CD4-positive, CD25-positive, alpha-beta regulatory T cell (primary cell): ENCODE measurements around the gene TBC1D3G. TPM values are rescaled to one million over a fixed set of nuclear protein-coding genes. Genes with fewer than 3 reads are reported as not detected.

Experiments
- polyA plus RNA-seq, 4 donors: library from polyadenylated mRNA; unstranded; fragments of 300-500 nt; fragmentation: Illumina TruSeq; gene quantifications; one replicate each; pipeline ENCODE4 v1.2.3, GENCODE V29; 2021
- total RNA-seq: library from RNA; stranded (reverse); gene quantifications from one replicate; pipeline ENCODE4 v1.2.3, GENCODE V29; 2022

Gene TBC1D3G
- total and polyA plus RNA-seq, 5 donors from 2014 or later = not detected

Other genes with a start within 250 kb of the TBC1D3G start
- gene CCL3, start 233.7 kb upstream of the TBC1D3G start, total RNA-seq = not detected
- under 1 TPM in 1 of 4 donors, not detected in 3; 0.45 TPM for gene CCL3, start 233.7 kb upstream of the TBC1D3G start, polyA plus RNA-seq
- gene CCL4, start 220.1 kb upstream of the TBC1D3G start, total RNA-seq = 0.59 TPM
- gene CCL4, start 220.1 kb upstream of the TBC1D3G start, polyA plus RNA-seq = 1 to 10 TPM in 1 of 4 donors, under 1 TPM in 1, not detected in 2; 0.49 to 1.2 TPM
- 8.5 TPM for gene TBC1D3B, start 147.2 kb upstream of the TBC1D3G start, total RNA-seq
- gene TBC1D3B, start 147.2 kb upstream of the TBC1D3G start, polyA plus RNA-seq = not detected
- not detected for gene CCL3L1, start 127.1 kb upstream of the TBC1D3G start, total RNA-seq
- not detected for gene CCL3L1, start 127.1 kb upstream of the TBC1D3G start, polyA plus RNA-seq
- gene CCL4L2, start 112.8 kb upstream of the TBC1D3G start, total RNA-seq = not detected
- gene CCL4L2, start 112.8 kb upstream of the TBC1D3G start, polyA plus RNA-seq = under 1 TPM in 1 of 4 donors, not detected in 3; 0.38 TPM
- gene TBC1D3I, start 59.3 kb upstream of the TBC1D3G start, total RNA-seq = 1.4 TPM
- not detected for gene TBC1D3I, start 59.3 kb upstream of the TBC1D3G start, polyA plus RNA-seq
- not detected for gene TBC1D3H, start 64.6 kb downstream of the TBC1D3G start, total RNA-seq
- not detected for gene TBC1D3H, start 64.6 kb downstream of the TBC1D3G start, polyA plus RNA-seq
- gene ZNHIT3, start 162.8 kb downstream of the TBC1D3G start, total RNA-seq = 51.5 TPM
- 100 to 1,000 TPM; 110 to 137 (median 114) TPM for gene ZNHIT3, start 162.8 kb downstream of the TBC1D3G start, polyA plus RNA-seq
- gene MYO19, start 211.0 kb downstream of the TBC1D3G start, total RNA-seq = 86.1 TPM
- 1 to 10 TPM; 4.8 to 8.1 (median 5.9) TPM for gene MYO19, start 211.0 kb downstream of the TBC1D3G start, polyA plus RNA-seq
- 6.2 TPM for gene PIGW, start 211.1 kb downstream of the TBC1D3G start, total RNA-seq
- 10 to 100 TPM in 1 of 4 donors, 1 to 10 TPM in 3; 4.6 to 10.6 (median 7.3) TPM for gene PIGW, start 211.1 kb downstream of the TBC1D3G start, polyA plus RNA-seq
- 144 TPM for gene GGNBP2, start 221.0 kb downstream of the TBC1D3G start, total RNA-seq
- gene GGNBP2, start 221.0 kb downstream of the TBC1D3G start, polyA plus RNA-seq = 10 to 100 TPM; 45.9 to 60.0 (median 53.0) TPM